Measurements from ENCODE around the gene CHAD. TPM values are rescaled to one million over a fixed set of nuclear protein-coding genes. Genes with fewer than 3 reads are reported as not detected.

Gene CHAD
- total RNA-seq, 4 donors from 2014 or later = not detected

GRCh38 chr17:50482110-50482509 lies 13.4 kb upstream of the CHAD start:
- TF ChIP-seq CTCF (IDR thresholded peaks at IDR 0.05; ENCODE audit: low read depth) = no peak

DNA sequence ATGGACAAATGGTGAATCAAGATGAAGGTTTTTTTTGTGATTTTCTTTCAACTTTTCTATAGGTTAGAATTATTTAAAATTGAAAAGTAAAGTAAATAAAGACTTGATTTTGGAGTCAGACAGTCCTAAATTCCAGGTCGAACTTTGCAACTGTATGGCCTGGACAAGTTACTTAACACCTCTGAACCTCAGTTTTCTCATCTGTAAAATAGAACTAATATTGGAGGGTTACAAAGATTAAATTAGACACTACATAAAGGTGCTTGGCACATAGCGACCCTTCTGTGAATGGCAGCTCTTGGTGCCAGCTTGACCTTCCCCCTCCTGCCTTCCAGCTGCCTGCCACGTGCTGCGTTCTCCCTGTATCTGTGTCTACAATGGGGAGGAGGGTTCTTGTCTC lies 13.0 kb upstream of the CHAD start:
- no peak for TF ChIP-seq CTCF (IDR thresholded peaks at IDR 0.05; ENCODE audit: low read depth)

DNA sequence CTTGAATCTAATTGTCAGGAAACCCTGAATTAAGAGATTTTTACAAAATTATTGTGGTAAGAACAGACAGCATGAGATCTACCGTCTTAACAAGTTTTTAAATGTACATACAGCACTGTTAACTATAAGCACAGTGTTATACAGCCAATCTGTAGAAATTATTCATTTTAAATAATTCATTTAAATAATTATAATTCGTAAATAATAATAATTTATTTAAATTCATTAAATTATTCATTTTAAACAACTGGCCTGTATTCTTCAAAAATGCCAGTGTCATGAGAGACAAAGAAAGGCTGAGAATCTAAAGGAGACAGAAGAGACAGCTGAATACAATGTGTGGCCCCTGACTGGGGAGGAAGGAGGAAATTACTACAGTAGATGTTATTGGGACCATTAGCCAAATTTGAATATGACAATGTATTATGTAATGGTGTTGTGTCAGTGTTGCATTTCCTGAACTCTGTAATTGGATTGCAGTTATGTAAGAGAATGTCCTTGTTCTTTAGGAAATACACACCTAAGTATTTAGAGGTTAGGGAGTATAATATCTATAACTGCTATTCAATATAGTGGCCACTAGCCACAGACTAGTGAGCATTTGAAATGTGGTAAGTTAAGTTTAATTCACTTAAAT lies 12.3 kb upstream of the CHAD start:
- no peak for TF ChIP-seq CTCF (IDR thresholded peaks at IDR 0.05; ENCODE audit: low read depth)

DNA sequence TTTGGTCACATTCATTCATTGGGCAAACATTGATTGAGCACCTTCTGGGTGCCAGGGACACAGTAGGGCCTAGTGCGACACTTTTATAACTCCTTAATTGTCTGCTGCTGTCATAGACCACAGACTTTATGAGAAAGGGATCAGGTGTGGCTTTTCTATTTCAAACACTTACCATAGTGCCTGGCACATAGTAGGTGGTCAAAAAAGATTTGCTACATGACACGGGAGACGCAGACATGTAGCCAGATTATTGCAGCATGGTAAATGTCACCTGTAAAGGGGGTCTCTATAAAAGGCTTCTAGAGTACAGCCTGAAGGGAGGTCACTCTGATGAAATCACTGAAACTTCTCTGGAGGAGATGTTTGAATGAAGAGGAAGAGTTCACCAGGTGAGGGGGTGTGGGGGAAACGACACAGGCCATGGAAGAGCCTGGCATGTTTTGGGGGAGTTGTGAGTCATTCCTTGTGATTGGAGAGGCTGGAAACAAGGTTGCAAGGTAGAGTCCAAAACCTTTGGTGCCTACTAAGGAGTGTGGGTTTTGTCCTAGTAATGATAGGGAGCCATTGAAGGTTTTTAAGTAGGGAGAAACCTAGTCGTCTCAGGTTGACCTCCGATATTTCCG lies 11.6 kb upstream of the CHAD start:
- no peak for TF ChIP-seq CTCF (IDR thresholded peaks at IDR 0.05; ENCODE audit: low read depth)

DNA sequence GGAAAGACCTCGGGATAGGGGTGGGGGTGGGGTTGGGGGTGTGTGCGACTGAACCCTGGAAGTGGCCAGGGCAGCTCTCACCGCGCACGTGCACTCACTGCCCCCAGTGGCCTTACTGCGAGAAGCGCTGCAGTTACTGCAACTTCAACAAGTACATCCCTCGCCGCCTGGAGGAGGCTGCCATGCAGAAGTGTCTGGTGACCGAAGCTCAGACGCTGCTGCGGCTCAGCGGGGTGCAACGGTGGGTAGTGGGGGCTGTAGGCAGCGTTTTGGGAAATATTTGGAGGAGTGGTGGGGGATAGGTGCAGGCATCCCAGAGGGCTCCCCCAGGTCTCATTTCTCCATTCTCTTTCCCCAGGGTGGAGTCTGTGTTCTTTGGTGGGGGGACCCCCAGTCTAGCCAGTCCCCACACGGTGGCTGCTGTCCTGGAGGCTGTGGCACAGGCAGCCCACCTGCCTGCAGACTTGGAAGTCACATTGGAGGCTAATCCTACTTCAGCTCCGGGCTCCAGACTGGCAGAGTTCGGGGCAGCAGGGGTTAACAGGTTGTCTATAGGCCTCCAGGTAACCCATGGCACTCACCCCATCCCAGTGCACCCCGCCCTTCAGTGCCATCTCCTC lies 11.0 kb upstream of the CHAD start:
- TF ChIP-seq CTCF (IDR thresholded peaks at IDR 0.05; ENCODE audit: low read depth) = no peak

DNA sequence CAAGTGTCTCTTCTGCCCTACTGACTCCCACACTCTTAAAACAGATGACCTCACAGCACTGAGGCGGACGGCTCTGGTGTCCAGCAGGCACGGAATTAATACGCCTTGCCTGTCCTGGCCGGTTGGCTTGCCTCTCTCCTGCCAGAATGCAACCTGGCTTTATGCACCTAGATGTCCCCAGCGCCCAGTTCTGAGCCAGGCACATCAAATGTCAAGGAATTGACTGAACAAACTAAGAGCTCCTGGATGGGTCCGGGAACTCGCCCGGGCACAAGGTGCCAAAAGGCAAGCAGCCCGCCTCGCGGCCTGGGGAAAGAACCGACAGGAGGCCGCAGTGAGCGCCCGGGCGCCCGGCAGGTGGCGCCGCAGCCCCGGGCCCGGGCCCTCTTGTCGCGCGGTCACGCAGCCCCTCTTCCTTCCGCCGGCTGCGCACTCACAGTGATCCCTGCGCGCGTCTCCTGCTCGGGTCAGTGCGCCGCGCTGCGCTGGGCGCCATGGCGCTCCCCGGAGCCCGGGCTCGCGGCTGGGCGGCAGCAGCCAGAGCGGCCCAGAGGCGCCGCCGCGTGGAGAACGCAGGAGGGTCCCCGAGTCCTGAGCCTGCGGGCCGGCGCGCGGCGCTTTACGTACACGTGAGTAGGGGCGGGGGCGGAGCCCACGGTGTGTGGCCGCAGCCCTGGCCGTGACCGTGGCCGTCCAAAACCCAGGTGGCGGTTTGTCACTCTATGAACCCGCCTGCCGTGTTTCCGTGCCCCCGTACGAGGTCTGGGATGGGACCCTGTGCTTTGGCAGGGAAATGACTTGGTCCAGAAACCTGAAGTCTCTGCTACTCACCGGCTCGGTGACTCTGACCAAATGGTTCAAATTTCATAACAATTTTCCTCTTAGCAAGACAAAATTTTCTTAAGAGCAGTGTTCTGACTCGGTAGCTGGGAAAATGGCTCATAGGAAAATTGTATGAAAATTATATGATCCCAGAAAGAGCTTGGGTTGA lies 10.0 kb upstream of the CHAD start, which contains the start of gene RSAD1:
TSS of gene RSAD1 (plus strand) at position 470 of the 991 bp plus-strand sequence. CDS start at position 495, 25 bp downstream.
- no peak for TF ChIP-seq CTCF (IDR thresholded peaks at IDR 0.05; ENCODE audit: low read depth)
